Mesenchymal stem cell (in vitro differentiated cells and primary cell): ENCODE measurements around the gene ZNF670.
"Not testable (repeated sequence)": the region's sequence is repeated elsewhere in the genome, so short reads cannot be mapped to it uniquely, and the experiment has no call there.

Source experiments
- DNase-seq: peaks from one replicate; pipeline ENCODE4 v3.0.0-alpha.2; 2013
- H2AFZ ChIP-seq: one replicate; pipeline ENCODE4 v1.6.1; 2013; ENCODE audit warnings: low read depth, mild to moderate bottlenecking, control low read depth, inconsistent platforms, low read length, moderate library complexity
- H2AK5ac ChIP-seq: 2 replicates; pipeline ENCODE4 v1.6.1; 2013; ENCODE audit warnings: low read length, moderate library complexity, mild to moderate bottlenecking, inconsistent platforms; ENCODE audit not compliant: severe bottlenecking
- H2BK120ac ChIP-seq: one replicate; pipeline ENCODE4 v1.6.1; 2013; ENCODE audit warnings: low read depth, mild to moderate bottlenecking, inconsistent platforms, low read length, moderate library complexity
- H2BK12ac ChIP-seq, 2 experiments: one replicate each; pipeline ENCODE4 v1.6.1; 2013; ENCODE audit warnings: inconsistent platforms in 2 of 2, low read length in 2 of 2, mild to moderate bottlenecking in 2 of 2, moderate library complexity in 2 of 2, control low read depth in 1 of 2
- H2BK15ac ChIP-seq: one replicate; pipeline ENCODE4 v1.6.1; 2013; ENCODE audit warnings: mild to moderate bottlenecking, low read depth, inconsistent platforms; ENCODE audit not compliant: poor library complexity, severe bottlenecking
- H2BK5ac ChIP-seq: 2 replicates; pipeline ENCODE4 v1.6.1; 2013; ENCODE audit warnings: low read depth, mild to moderate bottlenecking, low read length, control low read depth, inconsistent platforms; ENCODE audit not compliant: poor library complexity, severe bottlenecking
- H3K14ac ChIP-seq, 2 experiments: one replicate each; pipeline ENCODE4 v1.6.1; 2013; ENCODE audit warnings: inconsistent platforms in 2 of 2, low read length in 2 of 2, control low read depth in 1 of 2, mild to moderate bottlenecking in 1 of 2, moderate library complexity in 1 of 2
- H3K18ac ChIP-seq, 2 experiments: one replicate each; pipeline ENCODE4 v1.6.1; 2013; ENCODE audit warnings: inconsistent platforms in 2 of 2, low read length in 2 of 2, control low read depth in 1 of 2, low read depth in 1 of 2, mild to moderate bottlenecking in 1 of 2
- H3K23ac ChIP-seq, 2 experiments: one replicate each; pipeline ENCODE4 v1.6.1; 2013; ENCODE audit warnings: inconsistent platforms in 2 of 2, low read length in 2 of 2, mild to moderate bottlenecking in 2 of 2, moderate library complexity in 2 of 2, control low read depth in 1 of 2
- H3K27ac ChIP-seq: 2 replicates; pipeline ENCODE4 v1.5.1; 2013; ENCODE audit warnings: mild to moderate bottlenecking, moderate library complexity, low read length, control low read depth, inconsistent platforms; ENCODE audit not compliant: poor library complexity, severe bottlenecking
- H3K27me3 ChIP-seq, 2 experiments: 2 replicates each; pipeline versions ENCODE4 v1.6.1 to v1.7.0; 2013; ENCODE audit warnings: low read length in 2 of 2, mild to moderate bottlenecking in 2 of 2, moderate library complexity in 2 of 2, control low read depth in 1 of 2, inconsistent platforms in 1 of 2; ENCODE audit not compliant: control insufficient read depth in 1 of 2, insufficient read depth in 1 of 2
- H3K36me3 ChIP-seq, 2 experiments: 2 replicates each; pipeline versions ENCODE4 v1.6.1 to v1.7.0; 2013; ENCODE audit warnings: low read length in 2 of 2, control low read depth in 1 of 2, inconsistent platforms in 1 of 2, low read depth in 1 of 2, mild to moderate bottlenecking in 1 of 2; ENCODE audit not compliant: insufficient read depth in 2 of 2, control insufficient read depth in 1 of 2
- H3K4ac ChIP-seq, 2 experiments: one replicate each; pipeline ENCODE4 v1.6.1; 2013; ENCODE audit warnings: inconsistent platforms in 2 of 2, low read length in 2 of 2, mild to moderate bottlenecking in 2 of 2, moderate library complexity in 2 of 2, control low read depth in 1 of 2, low read depth in 1 of 2
- H3K4me1 ChIP-seq: 2 replicates; pipeline ENCODE4 v1.6.1; 2013; ENCODE audit warnings: low read depth, low read length, control low read depth; ENCODE audit not compliant: control insufficient read depth, insufficient read depth
- H3K4me2 ChIP-seq: 2 replicates; pipeline ENCODE4 v1.6.1; 2013; ENCODE audit warnings: low read length, mild to moderate bottlenecking, inconsistent platforms; ENCODE audit not compliant: poor library complexity, severe bottlenecking
- H3K4me3 ChIP-seq, 2 experiments: 2 replicates each; pipeline versions ENCODE4 v1.5.1 to v1.7.0; 2013; ENCODE audit warnings: low read length in 2 of 2, mild to moderate bottlenecking in 2 of 2, control low read depth in 1 of 2, low read depth in 1 of 2; ENCODE audit not compliant: insufficient read depth in 1 of 2
- H3K79me1 ChIP-seq: replicated peaks from 2 replicates; pipeline ENCODE4 v1.6.1; 2013; ENCODE audit warnings: mild to moderate bottlenecking, control low read depth, low read length, inconsistent platforms; ENCODE audit not compliant: poor library complexity, severe bottlenecking
- H3K9ac ChIP-seq: 2 replicates; pipeline ENCODE4 v1.7.0; 2013; ENCODE audit warnings: mild to moderate bottlenecking, low read length, moderate library complexity
- H3K9me3 ChIP-seq: 2 replicates; pipeline ENCODE4 v1.7.0; 2013; ENCODE audit warnings: mild to moderate bottlenecking, low read length; ENCODE audit not compliant: control insufficient read depth
- H4K8ac ChIP-seq: one replicate; pipeline ENCODE4 v1.6.1; 2013; ENCODE audit warnings: inconsistent platforms, mild to moderate bottlenecking, low read length, moderate library complexity
- H4K91ac ChIP-seq: one replicate; pipeline ENCODE4 v1.6.1; 2013; ENCODE audit warnings: mild to moderate bottlenecking, low read length, inconsistent platforms
- WGBS: methylation state at CpG from one replicate; pipeline ENCODE4 v1.1.7; 2013; ENCODE audit warnings: mixed read lengths; 5-methylcytosine and 5-hydroxymethylcytosine counted together

The ZNF670 gene

DNA sequence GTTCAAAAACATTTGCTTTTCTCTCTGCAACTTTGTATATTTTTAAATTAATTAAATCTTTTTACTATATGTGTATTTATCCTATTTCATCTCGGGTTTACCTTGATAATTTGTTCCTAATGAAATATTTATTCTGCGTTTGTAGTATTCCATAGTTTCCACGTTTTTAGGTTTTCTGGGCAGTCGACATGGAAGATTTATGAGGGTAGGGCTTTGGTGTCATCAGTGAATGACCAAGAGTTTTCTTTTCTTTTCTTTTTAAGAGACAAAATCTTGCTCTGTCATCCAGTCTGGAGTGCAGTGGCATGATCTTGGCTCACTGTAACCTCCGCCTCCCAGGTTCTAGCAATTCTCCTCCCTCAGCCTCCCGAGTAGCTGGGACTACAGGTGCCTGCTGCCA, 42.8 kb upstream of the ZNF670 start:
- Histone ChIP-seq H3K4me2 (no peak overlapping the region), H3K36me3 (no peaks in the 10 kb centered on the region), H3K79me1 (no peaks in the 10 kb centered on the region), H3K4me3 (no peak overlapping the region), H3K23ac (no peak overlapping the region), H4K8ac (no peak overlapping the region), H4K91ac (no peak overlapping the region), H3K9me3 (no peaks in the 10 kb centered on the region), H2BK5ac (no peak overlapping the region), H3K14ac (no peak overlapping the region), H3K18ac (no peak overlapping the region), H3K9ac (no peak overlapping the region), H3K27me3 (no peaks in the 10 kb centered on the region), H2BK120ac (no peak overlapping the region), H3K27ac (no peak overlapping the region), H2AFZ (no peak overlapping the region), H2BK15ac (no peak overlapping the region), H3K4ac (no peak overlapping the region), H2AK5ac (no peak overlapping the region), H2BK12ac (no peak overlapping the region), H3K4me1 (no peaks in the 10 kb centered on the region)
- WGBS, result 92% methylated on average over 6 of the region's 6 CpGs
- no peak for DNase-seq

DNA sequence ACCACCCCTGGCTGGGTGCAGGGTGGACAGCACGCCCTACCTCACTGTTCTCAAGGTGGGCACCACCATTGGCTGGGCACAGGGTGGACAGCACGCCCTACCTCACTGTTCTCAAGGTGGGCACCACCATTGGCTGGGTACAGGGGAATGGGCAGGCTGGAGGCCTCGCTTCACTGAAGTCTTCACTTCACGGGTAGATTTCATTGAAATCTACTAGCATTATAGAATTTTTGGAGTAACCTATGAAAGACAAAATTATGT, 41.7 kb upstream of the ZNF670 start:
- H4K91ac ChIP-seq, H4K8ac ChIP-seq, H3K36me3 ChIP-seq, H3K79me1 ChIP-seq, H3K18ac ChIP-seq, H3K27me3 ChIP-seq, H2BK120ac ChIP-seq, H2AFZ ChIP-seq, DNase-seq, H2BK12ac ChIP-seq, H3K9ac ChIP-seq, H3K4ac ChIP-seq, H3K4me2 ChIP-seq, H3K23ac ChIP-seq, H2AK5ac ChIP-seq, H3K4me3 ChIP-seq, H2BK15ac ChIP-seq, H3K27ac ChIP-seq, H2BK5ac ChIP-seq, H3K14ac ChIP-seq, H3K9me3 ChIP-seq, H3K4me1 ChIP-seq: not testable (repeated sequence)
- 98% methylated on average over 2 of the region's 4 CpGs for WGBS

DNA sequence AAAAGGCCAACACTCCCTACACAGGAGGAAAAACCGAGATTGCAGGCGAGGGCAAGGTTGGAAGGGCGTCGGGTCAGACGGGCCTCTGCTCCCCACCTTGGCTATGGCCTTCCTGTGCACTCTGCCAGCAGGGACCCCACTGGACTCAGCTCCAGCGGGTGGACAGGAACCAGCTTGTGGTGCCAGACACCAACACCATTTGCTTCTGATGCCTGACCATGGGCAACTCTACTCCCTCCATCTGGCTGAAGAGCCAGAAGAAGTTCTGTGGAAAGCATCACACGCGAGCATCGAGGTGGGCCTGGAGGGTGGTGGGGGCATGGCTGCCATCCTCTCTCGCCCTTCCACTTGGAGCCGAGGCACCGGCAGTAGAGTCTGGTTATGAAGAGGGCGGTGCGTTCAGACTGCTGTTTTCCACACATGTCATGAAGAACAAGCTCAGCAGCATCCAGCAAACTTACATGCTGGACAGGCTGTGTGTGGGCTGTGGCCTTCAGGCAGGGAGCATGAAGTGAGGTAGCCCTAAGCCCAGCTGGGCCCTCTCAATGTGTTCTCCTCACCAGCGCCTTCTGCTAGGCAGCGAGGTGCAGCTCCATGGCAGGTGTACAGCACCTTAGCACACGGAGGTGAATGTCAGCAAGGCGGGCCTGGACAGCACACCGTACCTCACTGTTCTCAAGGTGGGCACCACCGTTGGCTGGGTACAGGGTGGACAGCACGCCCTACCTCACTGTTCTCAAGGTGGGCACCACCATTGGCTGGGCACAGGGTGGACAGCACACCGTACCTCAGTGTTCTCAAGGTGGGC, 41.2 kb upstream of the ZNF670 start:
- Histone ChIP-seq H3K4ac (no peak overlapping the region), H3K14ac (no peak overlapping the region), H3K9ac (no peak overlapping the region), H4K8ac (no peak overlapping the region), H3K36me3 (no peaks in the 10 kb centered on the region), H2BK15ac (no peak overlapping the region), H3K18ac (no peak overlapping the region), H2BK120ac (no peak overlapping the region), H4K91ac (no peak overlapping the region), H3K4me2 (no peak overlapping the region), H3K4me3 (no peak overlapping the region), H2AK5ac (peak overlapping the region; percentile 12), H2AFZ (no peak overlapping the region), H3K9me3 (no peaks in the 10 kb centered on the region), H2BK5ac (no peak overlapping the region), H3K27ac (no peak overlapping the region), H3K79me1 (no peaks in the 10 kb centered on the region), H2BK12ac (no peak overlapping the region), H3K27me3 (no peaks in the 10 kb centered on the region), H3K4me1 (peaks cover 2% of the 10 kb centered on the region), H3K23ac (peak overlapping the region in 1 of 2 experiments; percentile 24)
- WGBS, result 93% methylated on average over 22 of the region's 22 CpGs
- no peak for DNase-seq

DNA sequence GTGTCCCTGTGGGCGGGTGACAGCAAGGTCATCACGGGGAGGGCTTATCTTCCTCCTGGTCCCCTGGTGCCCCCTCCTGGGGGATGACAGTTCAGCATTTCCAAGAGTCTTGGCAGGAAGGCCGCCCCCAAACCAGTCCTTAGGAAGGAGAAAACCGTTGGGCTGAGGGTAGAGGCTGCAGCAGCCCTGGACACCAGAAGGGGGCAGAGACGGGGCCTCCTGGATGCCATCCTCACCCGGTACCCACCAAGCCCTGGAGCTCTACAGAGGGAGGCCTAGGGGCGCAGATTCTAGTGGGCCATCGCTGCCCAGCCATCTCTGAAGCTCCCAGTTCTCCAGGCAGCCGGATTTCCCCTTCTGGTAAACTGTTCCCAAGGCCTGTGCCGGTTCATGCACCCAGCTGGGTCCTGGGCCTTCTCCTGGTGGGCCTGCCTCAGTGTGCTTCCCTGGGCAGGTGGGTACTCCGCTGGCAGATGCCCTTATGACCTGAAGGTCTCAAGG, 40.4 kb upstream of the ZNF670 start:
- no peaks in the 10 kb centered on the region for H3K79me1 ChIP-seq
- no peak for DNase-seq
- H2BK5ac ChIP-seq, result no peak overlapping the region
- no peak overlapping the region for H4K8ac ChIP-seq
- no peak overlapping the region for H2BK15ac ChIP-seq
- H3K4me1 ChIP-seq, result peaks cover 2% of the 10 kb centered on the region
- H3K27me3 ChIP-seq, result no peaks in the 10 kb centered on the region
- H3K4me2 ChIP-seq, result no peak overlapping the region
- H3K14ac ChIP-seq, result no peak overlapping the region
- no peak overlapping the region for H2AK5ac ChIP-seq
- no peak overlapping the region for H3K18ac ChIP-seq
- H3K4ac ChIP-seq, result no peak overlapping the region
- WGBS, result 69% methylated on average over 11 of the region's 11 CpGs
- H3K4me3 ChIP-seq, result no peak overlapping the region
- no peak overlapping the region for H2BK12ac ChIP-seq
- H3K9me3 ChIP-seq, result no peaks in the 10 kb centered on the region
- no peaks in the 10 kb centered on the region for H3K36me3 ChIP-seq
- no peak overlapping the region for H4K91ac ChIP-seq
- no peak overlapping the region for H2AFZ ChIP-seq
- no peak overlapping the region for H3K27ac ChIP-seq
- no peak overlapping the region for H2BK120ac ChIP-seq
- H3K9ac ChIP-seq, result no peak overlapping the region
- no peak overlapping the region for H3K23ac ChIP-seq
